Measurements from ENCODE around the gene DOCK10. TPM values are rescaled to one million over a fixed set of nuclear protein-coding genes. Genes with fewer than 3 reads are reported as not detected.

Gene DOCK10
- total and polyA plus RNA-seq, 2 donors (not counting 1 experiment from before 2014, with no cell fraction given), result 49.5 to 139 TPM

DNA sequence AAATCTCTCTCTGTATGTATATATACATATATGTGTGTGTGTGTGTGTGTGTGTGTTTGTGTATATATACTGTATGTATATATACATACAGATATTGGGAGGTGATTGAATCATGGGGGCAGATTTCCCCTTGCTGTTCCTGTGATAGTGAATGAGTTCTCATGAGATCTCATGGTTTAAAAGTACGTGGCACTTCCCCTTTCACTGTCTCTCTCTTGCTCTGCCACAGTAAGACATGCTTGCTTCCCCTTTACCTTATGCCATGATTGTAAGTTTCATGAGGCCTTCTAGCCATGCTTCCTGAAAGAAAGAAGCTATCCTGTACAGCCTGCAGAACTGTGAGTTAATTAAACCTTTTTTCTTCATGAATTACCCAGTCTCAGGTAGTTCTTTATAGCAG, 307.3 kb downstream of the DOCK10 start:
- intact Hi-C loops (cut with micrococcal nuclease), result no loop called here
- Mint-ChIP-seq H3K9me3 (ENCODE audit: insufficient read depth) (peaks cover 12% of the 10 kb centered on the region), H3K4me3 (no peak overlapping the region), H3K27me3 (no peaks in the 10 kb centered on the region), H3K27ac (peak overlapping the region; percentile 57), H3K4me1 (peaks cover 8% of the 10 kb centered on the region)
- DNase-seq (no peak), ATAC-seq (ENCODE audit: low read depth) (no peak)
- no CpG with 5 or more reads among the region's 1 CpG for WGBS (ENCODE audit: insufficient coverage)
- no peaks in the 10 kb centered on the region for H4K20me1 ChIP-seq (ENCODE audit: control insufficient read depth, insufficient read depth, low read length, poor library complexity, severe bottlenecking)
- TF ChIP-seq, protein P1, sequence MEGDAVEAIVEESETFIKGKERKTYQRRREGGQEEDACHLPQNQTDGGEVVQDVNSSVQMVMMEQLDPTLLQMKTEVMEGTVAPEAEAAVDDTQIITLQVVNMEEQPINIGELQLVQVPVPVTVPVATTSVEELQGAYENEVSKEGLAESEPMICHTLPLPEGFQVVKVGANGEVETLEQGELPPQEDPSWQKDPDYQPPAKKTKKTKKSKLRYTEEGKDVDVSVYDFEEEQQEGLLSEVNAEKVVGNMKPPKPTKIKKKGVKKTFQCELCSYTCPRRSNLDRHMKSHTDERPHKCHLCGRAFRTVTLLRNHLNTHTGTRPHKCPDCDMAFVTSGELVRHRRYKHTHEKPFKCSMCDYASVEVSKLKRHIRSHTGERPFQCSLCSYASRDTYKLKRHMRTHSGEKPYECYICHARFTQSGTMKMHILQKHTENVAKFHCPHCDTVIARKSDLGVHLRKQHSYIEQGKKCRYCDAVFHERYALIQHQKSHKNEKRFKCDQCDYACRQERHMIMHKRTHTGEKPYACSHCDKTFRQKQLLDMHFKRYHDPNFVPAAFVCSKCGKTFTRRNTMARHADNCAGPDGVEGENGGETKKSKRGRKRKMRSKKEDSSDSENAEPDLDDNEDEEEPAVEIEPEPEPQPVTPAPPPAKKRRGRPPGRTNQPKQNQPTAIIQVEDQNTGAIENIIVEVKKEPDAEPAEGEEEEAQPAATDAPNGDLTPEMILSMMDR (IDR thresholded peaks at IDR 0.05), result no peak
- no peak for TF ChIP-seq EZH2 (IDR thresholded peaks at IDR 0.05; ENCODE audit: borderline replicate concordance, insufficient read depth, low read depth, low read length, poor library complexity, severe bottlenecking)
- ChIA-PET CTCF (no interaction called here), POLR2A (no interaction called here)
- no peak overlapping the region for H3K4me2 ChIP-seq (replicated peaks; ENCODE audit: low read depth, low read length, poor library complexity, severe bottlenecking)
- H3K36me3 ChIP-seq (replicated peaks in 1 of 2; ENCODE audit: control extremely low read depth in 1 of 2, control insufficient read depth in 1 of 2, extremely low read depth in 1 of 2, insufficient read depth in 2 of 2, low read length in 1 of 2), result no peaks in the 10 kb centered on the region
- peaks cover 0 to 20% (median 14%) of the 10 kb centered on the region in 3 donors for H3K9me3 ChIP-seq (ENCODE audit: control extremely low read depth in 1 of 3, control insufficient read depth in 2 of 3, insufficient read depth in 1 of 3, low read length in 2 of 3)
- H3K4me1 ChIP-seq (ENCODE audit: control insufficient read depth in 2 of 2, insufficient read depth in 2 of 2, low read length in 2 of 2), result no peaks in the 10 kb centered on the region
- H3K9ac ChIP-seq (ENCODE audit: low read length), result no peak overlapping the region
- H3K79me2 ChIP-seq (ENCODE audit: control insufficient read depth, insufficient read depth, low read length), result no peaks in the 10 kb centered on the region
- no peak overlapping the region for H2AFZ ChIP-seq (ENCODE audit: insufficient read depth, low read depth, low read length, poor library complexity, severe bottlenecking)
- H3K27ac ChIP-seq (ENCODE audit: low read length in 2 of 2), result no peak overlapping the region
- no peaks in the 10 kb centered on the region for H3K27me3 ChIP-seq (replicated peaks in 1 of 4; ENCODE audit: control extremely low read depth in 1 of 4, control insufficient read depth in 3 of 4, insufficient read depth in 4 of 4, low read length in 3 of 4)
- H3K4me3 ChIP-seq (ENCODE audit: control extremely low read depth in 1 of 5, extremely low read depth in 1 of 5, insufficient read depth in 1 of 5, low read depth in 2 of 5, low read length in 4 of 5), result no peak overlapping the region

DNA sequence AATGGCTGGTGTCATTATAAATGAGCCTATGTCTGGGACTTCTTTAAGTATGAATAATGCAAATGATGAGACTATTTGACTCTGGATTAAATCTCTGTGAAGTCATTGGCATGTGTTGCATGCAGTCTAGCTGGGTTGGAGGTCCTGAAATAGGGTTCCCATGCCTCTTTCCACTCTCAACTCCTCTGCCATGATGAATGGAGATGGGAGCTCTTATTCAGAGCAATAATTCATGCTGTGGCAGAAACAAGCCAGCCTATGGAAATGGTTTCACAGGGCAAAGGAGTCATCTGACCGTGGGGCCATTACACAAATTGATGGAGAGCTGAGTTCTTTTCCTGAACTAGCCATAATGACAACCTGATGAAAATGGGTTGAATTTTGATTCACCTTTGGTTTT, 310.6 kb downstream of the DOCK10 start:
- H3K27ac Mint-ChIP-seq, result no peak overlapping the region
- H3K27me3 ChIP-seq (replicated peaks in 1 of 4; ENCODE audit: control extremely low read depth in 1 of 4, control insufficient read depth in 3 of 4, insufficient read depth in 4 of 4, low read length in 3 of 4), result no peaks in the 10 kb centered on the region
- no peaks in the 10 kb centered on the region for H3K27me3 Mint-ChIP-seq
- H3K9ac ChIP-seq (ENCODE audit: low read length), result no peak overlapping the region
- no peaks in the 10 kb centered on the region for H3K79me2 ChIP-seq (ENCODE audit: control insufficient read depth, insufficient read depth, low read length)
- no peak overlapping the region for H3K4me3 Mint-ChIP-seq
- POLR2A ChIA-PET, result no interaction called here
- CTCF ChIA-PET, result interaction anchor here (0.5 kb wide), 1 partner anchor 394 kb away, joined by 3 read pairs; no protein-coding TSS in a partner anchor
- DNase-seq (no peak), ATAC-seq (ENCODE audit: low read depth) (no peak)
- H4K20me1 ChIP-seq (ENCODE audit: control insufficient read depth, insufficient read depth, low read length, poor library complexity, severe bottlenecking), result no peaks in the 10 kb centered on the region
- H3K36me3 ChIP-seq (replicated peaks in 1 of 2; ENCODE audit: control extremely low read depth in 1 of 2, control insufficient read depth in 1 of 2, extremely low read depth in 1 of 2, insufficient read depth in 2 of 2, low read length in 1 of 2), result no peaks in the 10 kb centered on the region
- no peak overlapping the region for H3K27ac ChIP-seq (ENCODE audit: low read length in 2 of 2)
- no peak overlapping the region for H3K4me3 ChIP-seq (ENCODE audit: control extremely low read depth in 1 of 5, extremely low read depth in 1 of 5, insufficient read depth in 1 of 5, low read depth in 2 of 5, low read length in 4 of 5)
- no peak for TF ChIP-seq EZH2 (IDR thresholded peaks at IDR 0.05; ENCODE audit: borderline replicate concordance, insufficient read depth, low read depth, low read length, poor library complexity, severe bottlenecking)
- TF ChIP-seq, protein P1 (IDR thresholded peaks at IDR 0.05), result no peak
- no peak overlapping the region for H3K4me2 ChIP-seq (replicated peaks; ENCODE audit: low read depth, low read length, poor library complexity, severe bottlenecking)
- intact Hi-C loops (cut with micrococcal nuclease), result no loop called here
- no CpG with 5 or more reads among the region's 1 CpG for WGBS (ENCODE audit: insufficient coverage)
- peaks cover 14% of the 10 kb centered on the region for H3K9me3 Mint-ChIP-seq (ENCODE audit: insufficient read depth)
- H3K9me3 ChIP-seq (ENCODE audit: control extremely low read depth in 1 of 3, control insufficient read depth in 2 of 3, insufficient read depth in 1 of 3, low read length in 2 of 3), result peaks cover 0 to 27% (median 16%) of the 10 kb centered on the region in 3 donors
- peaks cover 3% of the 10 kb centered on the region for H3K4me1 Mint-ChIP-seq
- no peaks in the 10 kb centered on the region for H3K4me1 ChIP-seq (ENCODE audit: control insufficient read depth in 2 of 2, insufficient read depth in 2 of 2, low read length in 2 of 2)
- no peak overlapping the region for H2AFZ ChIP-seq (ENCODE audit: insufficient read depth, low read depth, low read length, poor library complexity, severe bottlenecking)
